DMS53 (cell line): Measurements from ENCODE around the gene APP.
"Not testable (repeated sequence)": the region's sequence is repeated elsewhere in the genome, so short reads cannot be mapped to it uniquely, and the experiment has no call there.

Experiments
- DNase-seq: peaks from one replicate; lab custom pipeline; 2025; lab: John Stamatoyannopoulos, UW

The APP gene

DNA sequence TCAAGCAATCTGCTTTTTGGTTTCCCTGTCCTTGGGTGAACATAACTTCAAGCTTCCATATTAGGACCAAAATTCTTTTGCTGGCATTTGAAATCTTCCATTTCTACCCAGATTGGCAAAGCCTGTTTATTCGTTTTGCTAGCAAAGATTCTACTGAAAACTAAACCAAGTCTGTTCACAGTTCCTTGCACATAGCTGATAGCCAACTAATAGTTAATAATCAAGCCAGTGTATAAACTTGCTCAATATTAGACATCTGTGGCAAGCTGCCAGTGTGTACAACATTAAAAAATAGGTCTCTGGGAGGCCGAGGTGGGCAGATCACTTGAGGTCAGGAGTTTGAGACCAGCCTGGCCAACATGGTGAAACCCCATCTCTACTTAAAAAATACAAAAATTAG is 6.3 kb downstream of the APP start:
- no peak for DNase-seq

- no peak for DNase-seq
Observed at GRCh38 chr21:26162081-26162480, 8.5 kb downstream of the APP start.

DNA sequence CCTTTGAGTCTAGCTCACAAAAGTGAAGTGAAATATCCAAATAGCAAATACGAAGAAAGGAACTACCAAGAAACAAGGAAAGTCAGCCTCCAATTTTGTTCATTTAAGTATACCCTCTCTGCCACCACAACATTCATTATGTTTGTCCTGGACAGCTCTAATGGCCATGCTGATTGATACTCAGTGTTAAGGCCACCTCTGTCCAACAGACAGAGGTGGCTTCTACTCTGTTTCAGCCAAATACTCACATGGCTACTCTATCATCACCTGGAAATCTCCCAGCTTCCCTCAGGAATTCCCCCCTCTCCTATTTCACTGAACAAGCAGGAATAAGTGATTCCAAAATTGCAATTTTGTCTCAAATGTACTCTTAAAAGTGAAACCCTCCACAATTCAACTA is 10.7 kb downstream of the APP start:
- no peak for DNase-seq

DNA sequence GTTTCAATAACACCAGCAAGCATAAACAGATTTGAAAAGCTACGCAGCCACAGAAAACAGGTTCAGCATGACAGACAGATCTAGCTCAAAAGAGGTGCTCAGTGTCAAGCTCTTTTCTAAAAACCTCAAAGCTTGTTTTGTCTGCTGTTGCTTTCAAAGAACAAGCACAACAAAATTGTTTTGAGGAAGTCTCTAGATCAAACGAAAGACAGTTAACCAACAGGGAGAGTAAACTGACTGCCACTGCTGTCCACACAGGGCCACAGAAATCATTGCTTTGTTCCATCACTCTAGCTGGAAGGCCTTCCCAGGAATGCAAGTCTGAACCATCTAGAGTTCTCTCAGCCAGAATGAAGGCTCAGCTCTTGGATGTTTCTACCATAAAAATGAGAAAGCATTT is 12.8 kb downstream of the APP start:
- no peak for DNase-seq

DNA sequence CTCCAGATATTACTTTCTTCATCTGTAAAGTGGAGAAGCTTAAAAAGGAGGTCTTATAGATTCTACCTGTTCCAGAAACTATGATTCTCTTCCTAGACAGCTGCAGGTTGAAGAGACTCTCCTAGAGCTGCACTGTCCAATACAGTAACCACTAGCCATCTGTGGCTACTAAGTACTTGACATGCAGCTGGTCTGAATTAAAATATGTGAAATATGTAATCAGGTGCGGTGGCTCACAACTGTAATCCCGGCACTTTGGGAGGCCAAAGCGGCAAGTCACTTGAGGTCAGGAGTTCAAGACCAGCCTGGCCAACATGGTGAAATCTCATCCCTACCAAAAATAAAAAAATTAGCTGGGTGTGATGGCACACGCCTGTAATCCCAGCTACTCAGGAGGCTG is 15.8 kb downstream of the APP start:
- DNase-seq = peak; percentile 26

- DNase-seq = no peak
Observed at GRCh38 chr21:26153758-26154157, 16.8 kb downstream of the APP start.

DNA sequence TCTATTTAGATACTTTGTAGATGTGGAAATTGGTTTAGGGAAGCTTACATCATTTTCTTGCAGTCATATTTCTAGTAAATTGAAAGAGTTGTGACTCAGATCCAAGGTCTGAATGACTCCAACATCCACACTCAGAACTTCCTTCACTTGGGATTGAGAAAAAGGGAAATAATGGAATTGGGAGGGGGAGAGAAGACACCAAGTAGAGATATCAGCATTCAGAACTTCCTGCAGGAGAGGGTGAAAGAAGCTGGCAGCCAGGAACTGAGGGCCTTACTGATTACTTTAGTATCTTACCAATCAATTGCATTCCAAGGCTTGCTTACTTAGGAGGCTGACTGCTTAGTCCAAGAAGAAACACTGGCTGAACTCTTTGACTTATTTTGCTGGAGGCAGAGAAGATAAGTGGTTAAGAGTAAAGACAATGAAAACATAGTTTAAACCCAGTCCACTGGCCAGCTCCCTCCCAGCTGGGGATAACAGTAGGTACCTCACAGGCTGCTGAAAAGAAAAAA is 21.7 kb downstream of the APP start:
- no peak for DNase-seq

GRCh38 chr21:26148071-26148839 is 22.3 kb downstream of the APP start:
- DNase-seq = no peak

DNA sequence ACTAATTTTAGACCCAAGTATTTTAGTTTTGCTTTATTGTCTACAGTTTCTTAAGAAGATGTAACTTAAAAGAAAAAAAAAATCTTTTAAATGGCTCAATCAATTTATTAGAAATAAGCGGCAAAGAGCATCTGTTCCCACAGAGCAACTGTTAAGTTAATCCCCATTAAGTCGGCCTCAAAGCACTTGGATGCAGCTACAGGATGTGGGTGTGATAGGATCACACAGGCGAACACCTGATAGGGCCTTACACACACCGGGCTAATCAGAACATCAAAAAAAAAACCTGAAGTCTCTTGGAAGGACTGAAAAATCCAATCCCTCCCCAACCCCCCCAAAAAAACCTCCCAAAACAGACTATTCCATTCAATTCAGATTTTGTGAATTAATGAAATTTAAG is 23.0 kb downstream of the APP start:
- no peak for DNase-seq

DNA sequence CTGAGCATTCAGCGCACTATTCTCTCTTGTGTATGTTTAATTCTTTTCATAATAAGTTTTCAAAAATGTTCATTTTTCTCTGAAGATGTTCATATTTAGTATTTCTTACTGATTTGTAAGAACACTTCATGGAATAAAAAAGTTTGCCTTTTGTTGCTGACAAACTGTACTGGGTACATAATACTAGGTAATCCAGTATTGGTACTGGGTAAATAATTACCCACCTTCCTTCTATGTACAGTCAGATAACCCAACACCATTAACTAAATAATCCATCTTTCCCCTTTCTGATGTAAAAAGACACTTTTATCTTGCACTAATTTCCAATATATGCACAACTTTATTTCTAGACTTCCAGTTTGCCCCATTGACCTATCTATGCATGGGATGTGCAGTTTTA is 23.9 kb downstream of the APP start:
- peak; percentile 5 for DNase-seq

GRCh38 chr21:26144031-26144430 is 26.5 kb downstream of the APP start:
- DNase-seq = no peak

DNA sequence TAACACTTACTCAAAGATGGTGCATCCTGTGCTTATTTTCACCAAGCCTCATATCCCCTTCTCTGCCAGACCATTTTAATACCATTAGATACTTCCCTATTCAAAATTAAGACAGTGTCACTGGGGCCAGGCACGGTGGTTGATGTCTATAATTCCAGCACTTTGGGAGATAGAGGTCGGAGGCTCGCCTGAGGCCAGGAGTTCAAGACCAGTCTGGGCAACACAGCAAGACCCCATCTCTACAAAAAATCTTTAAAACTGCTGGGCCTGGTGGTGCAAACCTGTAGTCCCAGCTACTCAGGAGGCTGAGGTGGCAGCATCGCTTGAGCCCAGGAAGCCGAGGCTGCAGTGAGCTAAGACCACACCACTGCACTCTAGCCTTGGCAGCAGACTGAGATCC is 28.2 kb downstream of the APP start:
- no peak for DNase-seq

DNA sequence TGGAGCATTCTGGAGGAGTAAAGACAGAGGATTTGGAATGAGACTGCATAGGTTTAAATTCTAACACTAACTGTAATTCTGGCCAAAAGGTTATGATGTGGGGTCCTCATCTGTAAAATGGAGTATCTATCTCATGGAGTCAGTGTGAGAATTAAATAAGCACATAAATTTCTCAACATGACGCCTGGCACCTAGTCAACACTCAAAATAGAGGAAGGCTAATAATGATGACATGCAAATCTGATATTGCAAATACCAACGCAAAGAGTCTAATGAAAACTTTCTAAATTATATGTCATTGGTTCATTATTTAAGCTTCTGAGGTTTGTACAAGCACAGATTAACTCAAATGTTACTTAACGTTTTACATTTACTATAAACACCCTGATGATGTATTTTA is 29.6 kb downstream of the APP start:
- no peak for DNase-seq

DNA sequence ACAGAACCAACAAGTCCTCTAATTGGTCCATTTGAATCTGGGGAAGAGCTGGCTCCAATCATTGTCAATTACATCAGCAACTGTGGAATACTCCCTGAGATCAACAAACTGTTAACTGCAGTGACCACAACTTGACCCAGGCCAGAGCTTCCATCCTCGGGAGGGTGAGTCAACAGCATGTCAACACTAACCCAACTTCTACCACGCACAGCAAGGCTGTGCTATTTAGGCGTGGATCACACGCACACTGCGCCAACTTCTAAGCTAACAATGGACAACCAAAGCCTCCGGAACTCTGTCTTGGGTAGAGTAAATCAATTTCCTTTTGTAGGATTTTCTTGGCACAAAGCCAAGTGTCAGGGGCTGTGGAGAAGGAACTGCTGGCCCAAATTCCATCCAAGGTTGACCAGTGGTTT is 30.4 kb downstream of the APP start:
- DNase-seq = peak; percentile 62

DNA sequence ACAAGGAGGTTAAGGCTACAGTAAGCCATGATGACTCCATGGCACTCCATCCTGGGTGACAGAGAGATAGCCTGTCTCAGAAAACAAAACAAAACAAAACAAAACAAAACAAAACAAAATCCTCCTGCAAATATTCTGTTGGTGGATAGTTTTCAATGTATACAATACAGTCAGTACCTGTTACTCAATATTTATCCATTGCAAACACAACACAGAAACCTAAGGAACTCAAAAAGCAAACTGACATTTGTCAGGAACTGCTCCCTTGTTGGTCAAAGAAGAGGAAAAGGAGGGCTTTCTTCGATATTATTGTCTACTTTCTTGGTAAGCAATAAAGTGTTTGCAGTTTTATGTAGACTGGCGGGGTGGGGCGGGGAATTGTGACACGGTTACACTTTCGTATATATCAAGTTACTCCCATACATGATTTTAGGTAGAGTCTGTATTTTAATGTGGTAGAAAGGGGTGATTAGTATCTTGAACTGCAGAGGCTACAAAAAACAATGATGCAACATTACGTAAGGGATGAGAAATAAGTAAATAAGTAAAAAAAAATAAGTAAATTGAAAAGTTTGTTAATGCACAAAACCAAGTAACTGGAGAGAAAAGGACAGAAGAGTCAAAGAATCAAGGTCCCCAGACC is 31.8 kb downstream of the APP start:
- peak; percentile 49 for DNase-seq

GRCh38 chr21:26137379-26138060 is 33.0 kb downstream of the APP start:
- no peak for DNase-seq

DNA sequence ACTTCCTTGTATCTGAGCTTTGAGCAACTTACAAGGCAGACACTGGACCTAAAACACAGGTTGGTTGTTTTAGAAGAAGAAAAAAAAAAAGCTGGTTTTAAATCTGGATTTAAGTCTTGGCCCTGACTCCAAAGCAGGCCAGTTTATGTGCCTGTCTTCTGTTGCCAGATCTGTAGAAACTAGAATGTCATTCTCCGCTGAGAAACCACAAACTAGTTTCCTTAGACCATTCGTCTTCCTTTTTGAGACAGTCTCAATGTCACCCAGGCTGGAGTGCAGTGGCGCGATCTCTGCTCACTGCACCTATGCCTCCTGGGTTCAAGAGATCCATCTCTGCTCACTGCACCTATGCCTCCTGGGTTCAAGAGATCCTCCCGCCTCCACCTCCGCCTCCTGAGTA is 33.9 kb downstream of the APP start:
- DNase-seq = no peak

GRCh38 chr21:26135520-26135919 is 35.0 kb downstream of the APP start:
- DNase-seq = no peak

GRCh38 chr21:26131554-26131953 is 39.0 kb downstream of the APP start:
- DNase-seq = no peak

- DNase-seq = not testable (repeated sequence)
Observed at GRCh38 chr21:26131053-26131452, 39.5 kb downstream of the APP start.

- no peak for DNase-seq
Observed at GRCh38 chr21:26130249-26130881, 40.2 kb downstream of the APP start.

GRCh38 chr21:26127918-26128317 is 42.7 kb downstream of the APP start:
- DNase-seq = no peak
